Forelimb muscle (tissue), 1 donor: ENCODE results near the gene SEPTIN8. TPM values are rescaled to one million over a fixed set of nuclear protein-coding genes. Genes with fewer than 3 reads are reported as not detected.

ENCODE experiments used
- DNase-seq: peaks from one replicate; pipeline ENCODE4 v3.0.0-alpha.2; 2013; ENCODE audit warnings: low read depth
- polyA plus RNA-seq: library from polyadenylated mRNA; unstranded; fragments of 120-200 nt; gene quantifications from one replicate; pipeline ENCODE4 v1.2.1, GENCODE V29; 2013; ENCODE audit not compliant: insufficient read length

Gene SEPTIN8
- polyA plus RNA-seq, 1 donor, result 33.0 TPM

DNA sequence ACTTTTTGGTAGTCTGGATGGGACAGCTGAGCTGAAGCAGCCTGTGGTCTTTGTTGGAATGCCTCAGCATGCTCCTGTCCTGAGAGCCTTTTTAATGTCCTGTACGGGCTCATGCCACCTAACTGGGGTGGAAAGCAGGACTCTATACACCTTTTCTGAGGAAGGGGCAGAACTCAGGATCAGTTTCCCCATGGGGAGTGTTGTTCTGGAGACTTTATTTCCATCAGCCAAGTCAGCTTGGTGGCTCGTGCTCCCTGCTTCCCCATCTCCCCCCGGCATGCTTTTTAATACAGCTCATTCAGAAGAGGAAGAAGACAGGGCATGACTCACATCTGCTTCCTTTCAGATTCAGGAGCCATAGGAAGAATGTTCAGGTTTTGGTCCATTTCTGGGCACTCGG lies 5.1 kb upstream of the SEPTIN8 start:
- DNase-seq, result no peak

DNA sequence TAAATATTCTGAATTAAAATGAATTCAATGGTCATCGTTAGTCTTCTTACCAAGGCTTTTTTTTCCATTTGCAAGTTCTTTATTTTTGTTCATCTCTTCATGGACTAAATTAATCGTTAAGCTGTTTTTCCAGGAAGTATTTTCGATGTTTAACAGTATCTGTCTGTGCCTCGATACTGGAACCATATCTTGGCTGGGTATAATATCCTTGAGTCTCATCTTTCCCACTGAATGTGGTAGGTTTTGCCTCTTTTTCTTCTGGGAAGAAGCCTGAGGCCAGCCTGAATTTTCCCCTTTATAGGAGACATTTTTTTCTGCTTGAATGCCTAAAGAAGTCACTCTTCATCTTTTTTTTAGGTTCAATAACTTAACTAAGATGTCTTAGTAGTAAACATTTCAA lies 4.0 kb upstream of the SEPTIN8 start:
- DNase-seq, result no peak

DNA sequence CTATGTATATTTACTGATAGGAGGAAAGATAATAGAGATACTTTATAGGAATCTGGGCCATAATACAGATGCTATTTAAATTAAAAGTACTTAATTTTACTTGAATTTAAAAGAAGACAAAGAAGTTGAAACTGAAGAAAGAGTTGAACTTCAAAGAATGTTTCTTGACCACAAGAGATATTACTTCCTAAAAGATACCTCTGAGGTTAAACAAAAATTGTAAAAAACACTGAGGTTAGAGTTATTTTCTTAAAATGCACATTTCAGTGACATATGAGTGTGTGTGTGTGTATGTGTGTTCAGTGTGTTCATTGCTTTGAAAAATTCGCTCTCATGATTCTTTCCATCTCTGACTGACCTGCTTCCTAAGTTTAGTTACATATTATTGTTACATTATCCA lies 3.5 kb upstream of the SEPTIN8 start:
- DNase-seq, result no peak

DNA sequence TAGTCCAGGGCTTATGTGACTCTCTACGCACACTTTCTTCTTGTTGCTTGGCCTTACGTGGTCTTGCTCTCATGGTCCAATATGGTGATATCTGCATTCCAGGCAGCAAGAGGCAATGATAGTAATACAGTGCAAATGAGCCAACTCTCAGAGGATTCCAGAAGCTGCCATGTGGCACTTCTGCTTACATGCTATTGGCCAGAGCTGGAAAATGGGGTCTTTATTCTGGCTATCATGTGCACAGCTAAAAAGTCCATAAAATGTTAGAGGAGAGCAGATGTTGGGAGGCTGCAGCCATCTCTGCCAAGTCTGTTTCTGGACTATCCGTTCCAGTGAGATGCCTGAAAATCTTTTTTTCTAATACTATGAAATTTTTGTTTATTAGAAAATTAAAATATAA lies 2.9 kb upstream of the SEPTIN8 start:
- DNase-seq, result no peak

DNA sequence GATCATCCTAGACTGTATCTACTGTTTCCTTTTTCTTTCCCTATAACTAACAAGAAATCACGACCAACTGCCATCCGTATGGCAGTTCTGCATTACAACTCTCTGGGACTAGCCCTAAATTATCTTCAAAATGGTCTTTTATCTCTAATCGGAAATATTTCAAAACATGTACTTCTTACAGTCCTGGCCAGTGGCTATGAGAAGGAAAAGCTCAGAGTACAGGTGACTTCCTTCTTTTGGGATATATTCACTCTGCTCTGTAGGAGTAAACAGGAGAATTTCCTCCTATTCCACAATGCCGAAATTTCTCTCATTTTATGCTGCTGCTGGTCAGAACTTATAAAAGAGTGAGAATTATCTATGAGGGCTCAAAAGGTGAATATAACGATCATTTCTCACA lies 1.8 kb upstream of the SEPTIN8 start:
- DNase-seq, result no peak

DNA sequence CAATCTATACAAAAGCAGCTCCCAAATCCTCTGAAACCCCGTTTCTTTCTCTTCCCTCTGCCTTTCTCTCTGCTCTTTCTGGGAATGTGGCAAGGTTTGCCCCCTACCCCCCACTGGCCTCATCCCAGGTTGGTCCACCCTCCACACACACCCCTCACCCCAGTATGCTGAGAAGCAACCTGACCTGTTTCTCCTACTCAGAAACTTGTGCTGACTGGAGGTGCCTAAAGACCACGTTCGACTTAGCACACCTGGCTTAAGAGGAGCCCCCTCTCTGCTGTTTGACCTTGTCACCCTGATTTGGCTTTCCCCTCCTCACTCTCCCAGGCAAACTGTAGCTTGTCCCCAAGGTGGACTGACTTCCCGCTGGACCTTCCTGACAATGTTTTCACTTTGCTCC lies 1.1 kb upstream of the SEPTIN8 start:
- DNase-seq, result no peak

DNA sequence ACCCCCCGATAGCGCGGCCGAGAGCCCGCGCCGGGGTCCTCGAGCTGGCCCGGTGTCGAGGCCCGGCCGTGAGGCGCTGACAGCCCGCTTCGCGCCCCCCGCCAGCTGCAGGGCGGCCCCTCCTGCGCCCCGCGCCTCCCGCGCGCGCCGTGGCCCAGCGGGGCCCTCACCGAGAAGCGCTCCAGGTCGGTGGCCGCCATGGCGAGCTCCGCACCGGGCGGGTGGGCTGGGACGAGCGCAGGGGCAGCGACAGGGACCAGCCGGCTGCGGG lies 166 bp downstream of the SEPTIN8 start:
- DNase-seq, result no peak

DNA sequence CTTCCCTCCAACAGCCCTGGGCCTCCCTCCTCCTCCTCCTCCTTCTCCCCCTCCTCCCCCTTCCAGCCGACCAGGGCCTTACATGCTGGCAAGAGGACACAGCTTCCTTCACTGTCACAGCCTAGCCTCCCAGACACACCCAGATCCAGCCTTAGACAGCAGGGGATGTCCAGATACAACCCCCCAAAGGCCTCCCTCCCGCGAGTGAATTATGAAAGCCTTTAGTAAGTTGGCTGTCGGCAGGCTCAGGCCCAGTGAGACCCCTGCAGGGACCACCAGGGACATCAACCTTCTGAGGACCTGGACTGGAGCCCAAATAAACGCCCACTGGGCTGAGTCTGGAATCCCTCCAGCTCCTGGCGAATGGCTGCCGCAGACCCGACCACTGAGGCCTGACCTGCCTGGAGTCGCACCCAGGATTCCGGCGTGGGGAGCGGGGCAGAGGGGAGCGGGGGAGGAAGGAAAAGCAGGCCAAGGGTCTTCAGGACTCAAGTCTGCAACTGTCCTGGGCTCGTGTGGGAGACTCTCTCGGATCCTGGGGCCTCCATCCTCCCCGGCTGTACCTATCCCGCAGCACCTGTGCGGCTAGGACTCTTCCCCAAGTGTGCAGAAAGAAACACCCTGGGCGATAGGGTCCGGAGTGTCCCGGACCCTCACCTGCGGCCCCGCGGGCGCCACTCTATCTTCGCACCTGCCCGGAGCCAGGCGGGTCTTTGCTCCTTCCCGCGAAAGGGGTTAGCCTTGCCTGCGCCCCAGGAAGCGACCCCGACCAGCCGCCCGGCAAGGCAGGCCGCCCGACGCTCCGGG lies 705 bp downstream of the SEPTIN8 start:
- no peak for DNase-seq

DNA sequence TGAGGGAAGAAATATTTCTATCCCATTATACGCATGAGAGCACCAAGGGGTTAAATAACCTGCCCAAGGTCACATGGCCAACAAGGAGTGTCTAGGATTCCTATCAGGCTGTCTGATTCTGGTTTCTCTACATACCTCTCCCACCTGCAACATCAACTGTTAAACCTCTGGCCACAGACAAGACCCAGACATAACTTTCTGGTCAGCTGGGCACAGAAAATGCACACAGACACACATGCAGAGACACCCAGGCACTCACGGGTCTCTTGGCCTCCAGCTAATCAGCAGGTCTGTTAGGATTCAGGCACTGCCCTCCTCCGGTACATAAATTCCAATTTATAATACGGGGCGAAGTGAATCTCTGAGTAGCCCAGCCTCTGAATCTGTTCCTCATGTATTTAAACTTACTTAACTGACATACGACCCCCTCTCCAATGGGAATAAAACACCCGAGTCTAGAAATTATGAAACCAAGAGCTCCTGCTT lies 1.5 kb downstream of the SEPTIN8 start:
- DNase-seq, result no peak

DNA sequence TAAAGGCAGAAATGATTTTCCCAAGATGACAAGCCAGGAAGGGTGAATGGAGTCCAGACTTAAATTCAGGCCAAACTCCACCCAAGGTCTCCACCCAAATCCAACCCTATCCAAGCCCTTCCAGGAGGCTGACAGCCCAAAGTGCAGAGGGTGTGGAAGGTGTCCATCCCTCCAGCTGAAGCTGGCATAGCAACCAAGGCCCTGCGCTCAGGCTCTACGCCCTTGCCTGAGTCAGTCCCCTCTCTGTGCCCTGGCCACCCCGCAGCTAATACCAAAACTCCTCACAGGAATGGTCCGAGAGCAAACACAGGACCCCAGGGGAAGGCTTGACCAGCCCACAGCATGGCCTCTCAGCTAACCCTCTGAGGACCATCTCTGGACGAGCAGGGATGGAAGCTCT lies 2.1 kb downstream of the SEPTIN8 start:
- no peak for DNase-seq

DNA sequence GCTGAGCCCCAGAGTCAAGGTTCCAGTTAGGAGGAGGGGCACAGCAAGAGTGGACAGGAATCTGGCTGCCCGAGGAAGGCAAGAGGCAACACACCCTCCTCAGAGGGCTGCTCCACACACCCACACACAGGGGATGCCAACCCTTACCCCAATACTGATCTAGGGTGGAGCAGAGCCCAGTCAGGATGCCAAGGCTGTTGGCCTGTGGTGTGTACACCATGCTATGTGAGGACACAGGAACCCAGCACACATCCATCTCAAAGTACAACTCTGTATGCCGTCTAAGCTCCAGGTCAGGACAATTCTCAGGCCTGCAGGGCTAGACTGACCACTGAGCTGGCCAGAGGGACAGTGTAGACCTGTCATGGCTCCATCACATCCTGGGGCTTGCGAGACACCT lies 2.6 kb downstream of the SEPTIN8 start:
- no peak for DNase-seq

DNA sequence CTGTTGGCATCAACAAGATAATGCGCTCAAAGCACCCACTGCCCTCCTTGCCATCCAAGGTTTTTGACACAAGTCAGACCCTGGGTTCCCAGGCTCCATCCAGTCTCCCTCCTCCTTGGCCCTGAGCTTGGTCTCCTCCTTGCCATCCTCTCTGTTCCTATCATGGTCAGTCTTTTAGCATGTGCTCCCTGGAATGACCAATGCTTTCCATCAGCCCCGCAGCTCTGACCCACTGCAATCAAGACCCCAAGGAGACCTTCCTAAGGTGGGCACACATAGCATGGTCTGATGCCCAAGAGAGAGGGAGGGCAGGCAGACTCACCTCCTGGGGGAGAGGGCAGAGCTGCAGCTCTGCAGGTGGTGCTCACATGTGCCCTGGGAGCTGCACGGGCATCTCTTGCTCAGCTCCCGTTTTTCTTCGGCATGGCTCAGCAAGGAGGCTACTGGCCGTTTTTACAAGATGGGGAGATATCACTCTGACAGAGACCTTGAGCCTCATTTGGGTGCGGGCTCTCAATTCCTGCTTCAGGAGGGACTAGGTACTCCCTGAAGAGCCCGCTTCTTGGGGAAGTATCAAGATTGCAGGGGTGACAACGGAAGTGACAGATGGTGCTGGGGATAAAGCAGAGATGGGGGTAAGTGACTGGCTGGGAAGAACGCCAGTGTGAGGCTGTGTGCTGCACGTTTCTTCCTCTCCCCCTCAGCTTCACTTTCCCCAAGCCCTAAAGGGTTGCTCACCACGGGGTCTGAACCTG lies 3.3 kb downstream of the SEPTIN8 start:
- DNase-seq, result no peak

DNA sequence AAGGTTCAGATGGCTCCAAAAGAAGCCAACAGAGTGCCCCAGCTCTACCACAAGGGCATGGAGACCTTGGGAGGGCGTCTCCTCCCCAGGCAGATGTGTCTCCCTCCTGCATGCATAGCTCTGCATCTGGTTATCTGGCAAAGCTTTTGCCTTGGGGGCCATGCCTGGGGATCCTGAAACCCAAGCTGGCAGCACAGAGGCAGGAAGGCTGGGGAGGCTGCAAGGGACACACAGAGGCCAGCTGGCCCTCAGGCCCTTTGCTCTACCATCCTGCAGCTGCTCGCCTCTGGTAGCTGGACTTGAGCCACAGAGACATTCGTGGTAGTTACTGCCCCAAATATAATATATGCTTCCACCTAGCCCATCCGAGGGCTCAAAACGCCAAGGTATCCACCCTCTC lies 3.9 kb downstream of the SEPTIN8 start:
- DNase-seq, result no peak

DNA sequence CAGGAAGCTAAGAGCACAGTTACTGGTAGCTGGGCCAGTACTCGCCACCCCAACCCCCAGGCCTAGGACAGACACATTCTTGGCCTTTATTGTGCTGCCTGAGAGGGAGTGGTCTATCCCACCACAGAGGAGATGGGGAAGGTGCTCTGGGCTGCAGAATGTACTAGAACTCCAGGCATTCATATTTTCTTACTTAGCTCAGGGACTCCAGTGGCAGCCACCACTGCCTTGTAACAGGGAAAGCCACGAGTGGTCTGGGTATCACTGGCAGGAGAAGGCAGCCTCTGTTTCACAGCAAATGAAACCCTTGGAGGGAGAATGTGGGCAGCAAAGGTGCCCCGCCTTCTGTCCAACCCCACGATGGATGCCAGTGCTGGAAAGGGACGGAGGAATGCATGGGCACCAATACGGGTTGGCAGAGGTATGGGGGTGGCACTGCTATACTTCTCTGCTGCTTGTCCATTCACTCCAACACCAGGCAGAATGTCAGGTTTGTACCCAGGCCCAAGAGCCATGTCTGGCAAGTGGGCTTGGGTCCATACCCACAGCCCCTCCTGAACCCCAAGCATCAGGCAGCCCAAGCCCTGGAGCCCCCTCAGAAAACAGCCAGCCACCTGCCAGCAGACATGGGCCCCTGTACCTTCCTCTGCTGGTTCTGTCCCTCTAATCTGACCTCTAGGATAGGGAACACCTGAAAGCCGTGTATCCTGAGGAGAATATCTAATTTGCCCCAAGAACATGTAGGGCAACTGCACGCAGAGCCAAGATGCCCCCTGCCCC lies 4.6 kb downstream of the SEPTIN8 start:
- DNase-seq, result no peak

DNA sequence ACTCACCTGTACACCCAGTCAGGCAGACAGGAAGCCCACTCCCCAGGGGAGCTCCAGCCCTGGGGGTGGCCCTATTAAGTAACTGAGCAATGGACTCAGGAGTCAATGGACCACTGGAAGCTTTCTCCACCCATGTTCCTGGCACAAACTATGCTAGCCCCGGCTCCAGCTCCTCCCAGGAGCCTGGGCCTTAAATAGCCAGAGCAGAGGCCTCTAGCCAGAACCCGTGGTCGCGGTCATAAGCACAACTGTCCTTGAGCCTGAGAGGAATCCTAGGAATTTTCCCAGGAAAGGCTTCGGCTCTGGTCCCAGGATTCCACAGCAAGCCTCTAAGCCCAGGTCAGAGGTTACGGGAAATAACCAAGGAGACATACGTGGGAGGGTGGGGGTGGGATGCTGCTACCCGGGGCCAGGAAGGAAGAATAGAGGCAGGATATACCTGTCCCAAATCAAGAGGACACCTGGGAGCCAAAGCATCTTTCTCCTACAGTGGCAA lies 5.5 kb downstream of the SEPTIN8 start:
- DNase-seq, result no peak

DNA sequence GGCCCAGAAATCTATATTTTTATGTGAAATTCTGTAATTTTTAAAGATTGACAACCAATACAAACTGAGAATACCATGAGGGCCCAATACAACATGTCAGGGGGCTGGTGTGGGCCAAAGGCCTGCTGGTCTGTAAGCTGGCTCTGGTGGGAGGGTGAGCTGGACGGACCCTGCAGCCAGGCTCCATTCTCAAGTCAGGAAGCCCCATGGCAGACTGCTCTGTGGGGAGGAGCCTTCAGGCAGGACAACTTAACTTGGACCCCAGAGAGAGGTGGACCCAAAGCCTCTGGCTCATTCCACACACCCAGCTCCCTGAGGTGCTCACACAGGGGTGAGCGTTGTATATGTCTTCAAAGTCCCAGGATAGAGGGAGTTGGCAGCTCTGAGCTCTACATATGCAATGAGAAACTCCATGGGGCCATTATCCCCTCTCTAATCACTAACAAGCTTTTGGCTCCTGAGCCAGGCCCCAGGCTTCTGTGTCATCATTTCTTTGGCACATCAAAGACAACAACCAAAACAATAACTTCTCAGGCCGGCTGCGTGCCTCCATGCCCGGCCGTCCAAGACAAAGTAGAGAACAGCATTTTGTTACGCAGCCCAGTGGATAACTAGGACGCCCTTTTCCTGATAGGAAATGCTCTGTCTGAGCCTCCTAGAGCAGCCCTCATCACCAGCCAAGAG lies 6.4 kb downstream of the SEPTIN8 start:
- DNase-seq, result no peak

DNA sequence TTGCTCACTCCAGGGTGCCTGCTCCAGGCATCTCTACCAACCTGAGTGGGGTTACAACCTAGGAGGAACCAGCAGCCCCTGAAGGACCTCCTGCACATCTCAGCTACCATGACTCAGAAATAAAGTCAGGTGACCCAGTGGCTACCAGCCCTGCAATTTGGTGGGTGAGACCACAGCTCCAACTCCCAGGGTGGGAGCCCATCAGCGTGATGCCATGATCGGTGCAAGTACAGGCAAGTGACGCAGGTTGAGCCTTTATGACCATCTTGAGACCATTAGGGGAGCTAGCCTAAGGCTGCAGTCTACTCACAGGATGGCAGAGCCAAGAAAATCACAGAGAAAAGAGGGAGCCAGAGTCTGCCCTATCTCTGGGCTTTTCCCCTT lies 8.6 kb downstream of the SEPTIN8 start:
- no peak for DNase-seq

DNA sequence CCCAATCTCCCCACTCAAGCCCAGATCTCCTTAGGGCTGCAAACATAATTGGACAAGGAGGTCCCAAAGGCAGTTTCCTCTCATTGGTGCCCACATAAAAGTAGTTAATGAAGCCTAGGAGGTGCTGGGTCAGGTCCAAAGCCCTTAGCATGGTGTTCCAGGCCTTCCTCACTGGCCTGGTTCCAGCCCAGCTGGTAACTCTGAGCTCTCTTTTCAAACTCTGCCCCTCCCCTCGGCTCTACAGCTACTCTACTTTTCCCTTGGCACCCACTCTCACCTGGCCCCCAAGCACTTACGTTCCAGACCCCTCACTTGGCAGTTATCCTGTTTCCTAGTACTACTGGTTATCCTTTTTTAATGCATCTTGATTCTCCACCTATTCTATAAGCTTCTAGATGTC lies 9.9 kb downstream of the SEPTIN8 start:
- no peak for DNase-seq

DNA sequence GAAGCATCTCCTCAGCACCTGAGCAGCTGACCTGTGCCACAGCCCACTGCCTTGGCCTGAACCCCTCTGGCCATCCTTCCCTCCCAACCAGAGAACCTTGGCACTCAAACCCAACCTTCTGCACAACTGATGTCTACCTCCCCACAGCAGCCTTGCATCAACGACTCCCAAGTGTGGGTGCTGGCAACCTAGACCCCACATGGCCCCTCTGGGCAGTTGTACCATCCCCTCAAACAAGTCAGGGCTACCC lies 10.3 kb downstream of the SEPTIN8 start:
- no peak for DNase-seq

DNA sequence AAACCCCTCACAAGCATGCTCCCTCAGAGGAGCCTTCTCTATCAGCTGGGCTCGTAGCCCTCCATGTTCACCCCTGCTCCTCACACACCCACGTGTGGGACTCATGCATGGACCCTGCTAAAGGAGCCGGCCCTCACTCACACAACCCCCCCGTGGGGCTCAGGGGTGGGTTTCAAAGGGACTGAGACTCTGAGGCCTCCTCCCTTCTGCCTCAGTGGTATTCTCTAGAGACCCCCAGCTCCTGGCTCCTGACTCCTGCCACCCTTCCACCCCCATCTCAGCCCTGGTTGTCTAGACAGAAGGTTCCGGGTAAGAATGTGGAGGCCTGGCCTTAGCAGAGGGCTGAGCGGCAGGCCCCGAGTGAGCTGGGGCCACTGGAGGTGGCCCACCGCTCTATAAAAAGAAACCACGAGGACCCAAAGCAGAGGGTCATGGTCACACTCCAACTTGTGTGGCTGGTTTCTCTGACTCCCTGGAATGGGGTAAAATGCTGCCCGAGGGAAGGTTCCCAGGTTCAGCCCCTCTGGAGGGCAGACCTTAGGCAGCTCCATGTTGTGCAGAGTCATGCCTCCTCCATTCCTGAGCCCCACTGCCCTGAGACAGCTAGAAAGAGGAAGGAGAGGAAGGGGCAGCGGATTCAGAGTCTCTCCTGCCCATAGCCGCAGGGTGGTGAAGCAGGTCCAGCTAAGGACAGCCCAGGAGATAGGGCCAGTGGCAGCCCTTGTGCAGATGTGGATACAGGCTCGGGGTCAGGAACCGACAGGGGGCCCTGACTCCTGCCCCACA lies 10.8 kb downstream of the SEPTIN8 start:
- DNase-seq, result no peak

DNA sequence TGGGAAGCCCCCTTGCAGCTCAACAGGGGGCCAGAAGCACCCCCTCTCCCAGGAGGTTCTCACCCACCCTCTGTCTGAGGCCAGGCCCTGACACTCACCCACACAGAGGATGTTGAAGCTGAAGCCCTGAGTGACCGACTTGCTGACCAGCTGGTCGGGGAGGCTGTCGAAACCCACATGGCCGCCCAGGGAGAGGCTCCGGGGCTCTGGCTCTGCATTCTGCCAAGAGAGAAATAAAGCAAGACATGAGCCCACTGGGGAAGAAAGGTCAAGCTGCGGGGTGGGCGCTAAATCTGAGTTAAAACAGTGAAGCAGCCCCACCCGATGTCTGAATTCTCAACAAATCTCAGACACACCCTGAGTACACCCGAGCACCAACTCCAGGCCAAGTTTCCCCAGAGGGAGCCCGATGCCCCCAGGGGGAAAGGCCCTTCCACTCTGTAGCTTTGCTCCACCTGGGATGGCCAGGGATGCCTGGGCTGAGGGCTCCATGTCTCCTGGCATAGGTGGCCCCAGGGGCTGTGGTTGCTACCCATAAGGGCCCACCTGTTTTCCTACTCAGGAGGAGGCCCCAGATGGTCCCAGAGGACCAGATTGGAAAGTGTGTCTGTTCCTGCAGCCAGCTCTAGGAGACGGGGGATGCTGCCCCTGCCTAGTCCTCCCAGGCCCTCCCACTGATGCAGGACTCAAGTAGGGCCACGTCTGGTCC lies 11.6 kb downstream of the SEPTIN8 start:
- DNase-seq, result no peak
